Erythroblast (primary cell): ENCODE measurements around the gene KRTAP12-4.
"Not testable (repeated sequence)": the region's sequence is repeated elsewhere in the genome, so short reads cannot be mapped to it uniquely, and the experiment has no call there.

Source experiments
- GATA1 ChIP-seq: IDR thresholded peaks from 2 replicates; pipeline ENCODE4 v1.6.1; 2011; ENCODE audit warnings: low read depth, mild to moderate bottlenecking, control low read depth, low read length, moderate library complexity
- POLR2A ChIP-seq: IDR thresholded peaks from 2 replicates; pipeline ENCODE4 v1.6.1; 2011; ENCODE audit warnings: mild to moderate bottlenecking, low read length

DNA sequence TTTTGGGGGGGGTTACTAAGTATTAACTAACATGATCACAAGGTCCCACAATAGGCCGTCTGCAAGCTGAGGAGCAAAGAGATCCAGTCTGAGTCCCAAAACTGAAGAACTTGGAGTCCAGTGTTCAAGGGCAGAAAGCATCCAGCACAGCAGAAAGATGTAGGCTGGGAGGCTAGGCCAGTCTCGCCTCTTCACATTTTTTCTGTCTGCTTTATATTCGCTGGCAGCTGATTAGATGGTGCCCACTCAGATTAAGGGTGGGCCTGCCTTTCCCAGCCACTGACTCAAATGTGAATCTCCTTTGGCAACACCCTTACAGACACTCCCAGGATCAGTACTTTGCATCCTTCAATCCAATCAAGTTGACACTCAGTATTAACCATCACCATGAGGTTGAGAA is 35.3 kb upstream of the KRTAP12-4 start:
- not testable (repeated sequence) for TF ChIP-seq POLR2A, GATA1
